Measurements from ENCODE around the gene LTBP1. TPM values are rescaled to one million over a fixed set of nuclear protein-coding genes. Genes with fewer than 3 reads are reported as not detected.

The LTBP1 gene
- total and polyA plus RNA-seq, 4 donors = 5.8 to 57.6 (median 10.2) TPM

- no peak for DNase-seq (ENCODE audit: low spot score)
- no peak overlapping the region for H3K9ac ChIP-seq (ENCODE audit: low read depth in 1 of 2, low read length in 2 of 2)
- peaks cover 0 to 21% (median 15%) of the 10 kb centered on the region in 4 donors for H3K4me1 ChIP-seq (ENCODE audit: control insufficient read depth in 4 of 4, insufficient read depth in 4 of 4, low read length in 3 of 4)
- H3K4me3 ChIP-seq (ENCODE audit: low read depth in 1 of 3, low read length in 3 of 3) = no peak overlapping the region
- no peak for TF ChIP-seq JUND (IDR thresholded peaks at IDR 0.05)
- no peak for TF ChIP-seq CTCF (IDR thresholded peaks at IDR 0.05; ENCODE audit: low read depth, low read length, missing input control)
- no peak for TF ChIP-seq ATF3 (IDR thresholded peaks at IDR 0.05)
- no peak for TF ChIP-seq RXRA (IDR thresholded peaks at IDR 0.05)
- no peak for TF ChIP-seq EGR1 (IDR thresholded peaks at IDR 0.05; ENCODE audit: low read depth in 2 of 2)
- TF ChIP-seq FOXA2 (IDR thresholded peaks at IDR 0.05) = no peak
- no peak for TF ChIP-seq ZBTB33 (IDR thresholded peaks at IDR 0.05)
- TF ChIP-seq HNF4G (IDR thresholded peaks at IDR 0.05) = no peak
- TF ChIP-seq HNF4A (conservative IDR thresholded peaks at IDR 0.05) = no peak
- TF ChIP-seq SP1 (IDR thresholded peaks at IDR 0.05) = no peak
- TF ChIP-seq RAD21 (IDR thresholded peaks at IDR 0.05) = no peak
- no peak for TF ChIP-seq TAF1 (conservative IDR thresholded peaks at IDR 0.05)
- TF ChIP-seq GABPA (IDR thresholded peaks at IDR 0.05 in 1 of 2, conservative IDR thresholded peaks at IDR 0.05 in 1 of 2) = no peak
- TF ChIP-seq NR2F2 (IDR thresholded peaks at IDR 0.05) = no peak
- TF ChIP-seq MAX (IDR thresholded peaks at IDR 0.05) = no peak
- H3K27me3 ChIP-seq (ENCODE audit: control insufficient read depth in 4 of 4, insufficient read depth in 4 of 4, low read length in 3 of 4) = no peaks in the 10 kb centered on the region
- H3K27ac ChIP-seq (ENCODE audit: low read depth in 1 of 2, low read length in 2 of 2) = no peak overlapping the region
- no peaks in the 10 kb centered on the region for H3K9me3 ChIP-seq (ENCODE audit: control insufficient read depth in 4 of 4, low read length in 3 of 4)
- peaks cover 0 to 1% (median 0%) of the 10 kb centered on the region in 4 donors for H3K36me3 ChIP-seq (ENCODE audit: control insufficient read depth in 4 of 4, insufficient read depth in 3 of 4, low read depth in 1 of 4, low read length in 3 of 4)
- 70% methylated on average over 4 of the region's 4 CpGs for WGBS
Observed at GRCh38 chr2:33136056-33136455, 189.3 kb downstream of the LTBP1 start.

GRCh38 chr2:33136566-33136965 lies 189.8 kb downstream of the LTBP1 start:
- WGBS = 71% methylated on average over 1 of the region's 1 CpG
- Histone ChIP-seq H3K27ac (ENCODE audit: low read depth in 1 of 2, low read length in 2 of 2) (no peak overlapping the region), H3K4me1 (ENCODE audit: control insufficient read depth in 4 of 4, insufficient read depth in 4 of 4, low read length in 3 of 4) (peaks cover 0 to 21% (median 15%) of the 10 kb centered on the region in 4 donors), H3K9ac (ENCODE audit: low read depth in 1 of 2, low read length in 2 of 2) (no peak overlapping the region), H3K4me3 (ENCODE audit: low read depth in 1 of 3, low read length in 3 of 3) (no peak overlapping the region), H3K27me3 (ENCODE audit: control insufficient read depth in 4 of 4, insufficient read depth in 4 of 4, low read length in 3 of 4) (no peaks in the 10 kb centered on the region), H3K9me3 (ENCODE audit: control insufficient read depth in 4 of 4, low read length in 3 of 4) (no peaks in the 10 kb centered on the region), H3K36me3 (ENCODE audit: control insufficient read depth in 4 of 4, insufficient read depth in 3 of 4, low read depth in 1 of 4, low read length in 3 of 4) (peaks cover 0 to 1% (median 0%) of the 10 kb centered on the region in 4 donors)
- DNase-seq (ENCODE audit: low spot score) = no peak
- TF ChIP-seq SP1 (IDR thresholded peaks at IDR 0.05) (no peak), NR2F2 (IDR thresholded peaks at IDR 0.05) (no peak), RAD21 (IDR thresholded peaks at IDR 0.05) (no peak), YY1 (IDR thresholded peaks at IDR 0.05) (no peak), JUND (IDR thresholded peaks at IDR 0.05) (no peak), TAF1 (conservative IDR thresholded peaks at IDR 0.05) (no peak), ATF3 (IDR thresholded peaks at IDR 0.05) (no peak), CTCF (IDR thresholded peaks at IDR 0.05; ENCODE audit: low read depth, low read length, missing input control) (no peak), FOXA2 (IDR thresholded peaks at IDR 0.05) (no peak), HNF4G (IDR thresholded peaks at IDR 0.05) (no peak), REST (IDR thresholded peaks at IDR 0.05) (no peak), HNF4A (conservative IDR thresholded peaks at IDR 0.05) (no peak), FOXA1 (IDR thresholded peaks at IDR 0.05) (no peak), RXRA (IDR thresholded peaks at IDR 0.05) (no peak), MAX (IDR thresholded peaks at IDR 0.05) (no peak), EGR1 (IDR thresholded peaks at IDR 0.05; ENCODE audit: low read depth in 2 of 2) (no peak), GABPA (IDR thresholded peaks at IDR 0.05 in 1 of 2, conservative IDR thresholded peaks at IDR 0.05 in 1 of 2) (no peak)

Data from liver (tissue), 9 donors.